Loucy (cell line): ENCODE results near the gene PRPH.
"Not testable (repeated sequence)": the region's sequence is repeated elsewhere in the genome, so short reads cannot be mapped to it uniquely, and the experiment has no call there.

Experiments used
- H2AFZ ChIP-seq: fragments of 200-600 bp; sonication (generic); 2 replicates; pipeline ENCODE4 v1.6.0; 2016; ENCODE audit warnings: antibody characterized with exemption, mild to moderate bottlenecking, low read length, moderate library complexity
- H3F3A ChIP-seq: fragments of 200-600 bp; 2 replicates; pipeline ENCODE4 v1.6.0; 2016; ENCODE audit warnings: antibody characterized with exemption, low read depth, mild to moderate bottlenecking
- H3K27me3 ChIP-seq: fragments of 200-600 bp; sonication (generic); 2 replicates; pipeline ENCODE4 v1.6.1; 2014; ENCODE audit warnings: low read length, mild to moderate bottlenecking; ENCODE audit not compliant: insufficient read depth, poor library complexity, severe bottlenecking
- H3K36me3 ChIP-seq: fragments of 200-600 bp; sonication (generic); 2 replicates; pipeline ENCODE4 v1.6.1; 2016; ENCODE audit warnings: low read length; ENCODE audit not compliant: insufficient read depth
- H3K4me1 ChIP-seq: fragments of 200-600 bp; sonication (generic); 2 replicates; pipeline ENCODE4 v1.5.1; 2014; ENCODE audit warnings: low read length, mild to moderate bottlenecking; ENCODE audit not compliant: insufficient read depth, poor library complexity, severe bottlenecking
- H3K4me2 ChIP-seq: fragments of 200-600 bp; sonication (generic); 2 replicates; pipeline ENCODE4 v1.6.0; 2014; ENCODE audit warnings: antibody characterized with exemption, low read length, low read depth, mild to moderate bottlenecking; ENCODE audit not compliant: poor library complexity, severe bottlenecking
- H3K4me3 ChIP-seq: fragments of 200-600 bp; sonication (generic); 2 replicates; pipeline ENCODE4 v1.5.1; 2014; ENCODE audit warnings: low read length, mild to moderate bottlenecking, mixed read lengths; ENCODE audit not compliant: poor library complexity, severe bottlenecking
- H3K79me2 ChIP-seq: fragments of 200-600 bp; sonication (generic); 2 replicates; pipeline ENCODE4 v1.6.1; 2014; ENCODE audit warnings: low read length; ENCODE audit not compliant: insufficient read depth
- H3K9ac ChIP-seq: fragments of 200-600 bp; sonication (generic); 2 replicates; pipeline ENCODE4 v1.6.0; 2014; ENCODE audit warnings: mild to moderate bottlenecking, low read depth, low read length, moderate library complexity; ENCODE audit not compliant: poor library complexity, severe bottlenecking
- H3K9me2 ChIP-seq: fragments of 200-600 bp; sonication (generic); replicated peaks from 2 replicates; pipeline ENCODE4 v1.6.1; 2016; ENCODE audit warnings: low read depth, low read length, mixed read lengths
- H3K9me3 ChIP-seq: fragments of 200-600 bp; sonication (generic); 2 replicates; pipeline ENCODE4 v1.6.1; 2014; ENCODE audit warnings: mild to moderate bottlenecking, antibody characterized with exemption, low read length, low read depth; ENCODE audit not compliant: insufficient read depth
- H4K20me1 ChIP-seq: fragments of 200-600 bp; sonication (generic); 2 replicates; pipeline ENCODE4 v1.6.0; 2014; ENCODE audit warnings: antibody characterized with exemption, low read length, mild to moderate bottlenecking; ENCODE audit not compliant: insufficient read depth, poor library complexity, severe bottlenecking
- EZH2phosphoT487 ChIP-seq: fragments of 200-600 bp; IDR thresholded peaks from 2 replicates; pipeline ENCODE4 v1.6.1; 2018; ENCODE audit warnings: antibody characterized with exemption, mild to moderate bottlenecking, moderate library complexity, borderline replicate concordance
- TF ChIP-seq, protein P1 (sequence below): fragments of 200-600 bp; sonication (generic); conservative IDR thresholded peaks from 2 replicates; pipeline ENCODE4 v1.5.1; 2014; ENCODE audit warnings: mild to moderate bottlenecking, antibody characterized with exemption, low read length

Gene PRPH

DNA sequence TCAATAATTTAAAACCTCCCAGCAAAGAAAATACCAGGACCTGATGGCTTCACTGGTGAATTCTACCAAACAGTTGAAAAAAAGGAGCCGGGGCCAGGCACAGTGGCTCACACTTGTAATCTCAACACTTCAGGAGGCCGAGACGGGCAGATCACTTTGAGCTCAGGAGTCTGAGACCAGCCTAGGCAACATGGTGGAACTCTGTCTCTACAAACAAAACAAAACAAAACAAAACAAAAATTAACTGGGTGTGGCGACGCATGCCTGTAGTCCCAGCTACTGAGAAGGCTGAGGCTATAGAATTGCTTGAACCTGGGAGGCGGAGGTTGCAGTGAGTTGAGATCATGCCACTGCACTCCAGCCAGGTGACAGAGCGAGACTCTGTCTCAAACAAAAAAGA lies 14.4 kb downstream of the PRPH start:
- no peaks in the 10 kb centered on the region for H3K36me3 ChIP-seq
- H3K4me2 ChIP-seq = no peak overlapping the region
- no peak overlapping the region for H2AFZ ChIP-seq
- TF ChIP-seq, protein P1, sequence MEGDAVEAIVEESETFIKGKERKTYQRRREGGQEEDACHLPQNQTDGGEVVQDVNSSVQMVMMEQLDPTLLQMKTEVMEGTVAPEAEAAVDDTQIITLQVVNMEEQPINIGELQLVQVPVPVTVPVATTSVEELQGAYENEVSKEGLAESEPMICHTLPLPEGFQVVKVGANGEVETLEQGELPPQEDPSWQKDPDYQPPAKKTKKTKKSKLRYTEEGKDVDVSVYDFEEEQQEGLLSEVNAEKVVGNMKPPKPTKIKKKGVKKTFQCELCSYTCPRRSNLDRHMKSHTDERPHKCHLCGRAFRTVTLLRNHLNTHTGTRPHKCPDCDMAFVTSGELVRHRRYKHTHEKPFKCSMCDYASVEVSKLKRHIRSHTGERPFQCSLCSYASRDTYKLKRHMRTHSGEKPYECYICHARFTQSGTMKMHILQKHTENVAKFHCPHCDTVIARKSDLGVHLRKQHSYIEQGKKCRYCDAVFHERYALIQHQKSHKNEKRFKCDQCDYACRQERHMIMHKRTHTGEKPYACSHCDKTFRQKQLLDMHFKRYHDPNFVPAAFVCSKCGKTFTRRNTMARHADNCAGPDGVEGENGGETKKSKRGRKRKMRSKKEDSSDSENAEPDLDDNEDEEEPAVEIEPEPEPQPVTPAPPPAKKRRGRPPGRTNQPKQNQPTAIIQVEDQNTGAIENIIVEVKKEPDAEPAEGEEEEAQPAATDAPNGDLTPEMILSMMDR = no peak
- H3K4me3 ChIP-seq = no peak overlapping the region
- no peaks in the 10 kb centered on the region for H3K9me3 ChIP-seq
- H3K9me2 ChIP-seq = no peaks in the 10 kb centered on the region
- H3K9ac ChIP-seq = no peak overlapping the region
- no peaks in the 10 kb centered on the region for H3K27me3 ChIP-seq
- no peaks in the 10 kb centered on the region for H3K79me2 ChIP-seq
- no peaks in the 10 kb centered on the region for H3K4me1 ChIP-seq
- H3F3A ChIP-seq = no peaks in the 10 kb centered on the region; the same call in 1 of the 2 replicates
- no peaks in the 10 kb centered on the region for H4K20me1 ChIP-seq

DNA sequence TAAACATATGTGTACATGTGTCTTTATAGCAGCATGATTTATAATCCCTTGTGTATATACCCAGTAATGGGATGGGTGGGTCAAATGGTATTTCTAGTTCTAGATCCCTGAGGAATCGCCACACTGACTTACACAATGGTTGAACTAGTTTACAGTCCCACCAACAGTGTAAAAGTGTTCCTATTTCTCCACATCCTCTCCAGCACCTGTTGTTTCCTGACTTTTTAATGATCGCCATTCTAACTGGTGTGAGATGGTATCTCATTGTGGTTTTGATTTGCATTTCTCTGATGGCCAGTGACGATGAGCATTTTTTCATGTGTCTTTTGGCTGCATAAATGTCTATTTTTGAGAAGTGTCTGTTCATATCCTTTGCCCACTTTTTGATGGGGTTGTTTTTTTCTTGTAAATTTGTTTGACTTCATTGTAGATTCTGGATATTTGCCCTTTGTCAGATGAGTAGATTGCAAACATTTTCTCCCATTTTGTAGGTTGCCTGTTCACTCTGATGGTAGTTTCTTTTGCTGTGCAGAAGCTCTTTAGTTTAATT lies 15.6 kb downstream of the PRPH start:
- not testable (repeated sequence) for H2AFZ ChIP-seq

DNA sequence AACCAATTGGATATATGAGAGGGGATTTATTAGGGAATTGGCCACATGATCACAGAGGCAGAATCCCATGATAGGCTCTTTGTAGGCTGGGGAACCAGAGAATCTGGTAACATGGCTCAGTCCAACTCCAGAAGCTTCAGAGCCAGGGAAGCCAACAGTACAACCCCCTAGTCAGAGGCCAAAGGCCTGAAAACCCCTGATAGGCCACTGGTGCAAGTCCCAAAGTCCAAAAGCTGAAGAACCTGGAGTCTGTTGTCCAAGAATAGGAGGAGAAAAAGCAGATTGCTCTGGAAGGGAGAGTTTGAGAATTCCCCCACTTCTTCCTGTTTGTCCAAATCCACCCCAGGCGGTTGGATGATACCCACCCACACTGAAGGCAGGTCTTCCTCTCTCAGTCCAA lies 19.9 kb downstream of the PRPH start:
- Histone ChIP-seq H3K4me1 (no peaks in the 10 kb centered on the region), H3K9me2 (no peaks in the 10 kb centered on the region), H4K20me1 (no peaks in the 10 kb centered on the region), H3K4me2 (no peak overlapping the region), H3K36me3 (no peaks in the 10 kb centered on the region), H3K9ac (no peak overlapping the region), H3K4me3 (no peak overlapping the region), H3F3A (no peaks in the 10 kb centered on the region), H2AFZ (no peak overlapping the region), H3K9me3 (no peaks in the 10 kb centered on the region), H3K27me3 (no peaks in the 10 kb centered on the region), H3K79me2 (no peaks in the 10 kb centered on the region)
- TF ChIP-seq, protein P1 = no peak
- TF ChIP-seq EZH2phosphoT487 = no peak

More for the DNA sequence above, 15.6 kb downstream of the PRPH start:
- not testable (repeated sequence) for H3K4me3 ChIP-seq, H3K9me2 ChIP-seq, H3K4me1 ChIP-seq, H3F3A ChIP-seq, H3K79me2 ChIP-seq, H3K9ac ChIP-seq, H3K9me3 ChIP-seq, H3K4me2 ChIP-seq, H3K27me3 ChIP-seq, H4K20me1 ChIP-seq, H3K36me3 ChIP-seq

DNA sequence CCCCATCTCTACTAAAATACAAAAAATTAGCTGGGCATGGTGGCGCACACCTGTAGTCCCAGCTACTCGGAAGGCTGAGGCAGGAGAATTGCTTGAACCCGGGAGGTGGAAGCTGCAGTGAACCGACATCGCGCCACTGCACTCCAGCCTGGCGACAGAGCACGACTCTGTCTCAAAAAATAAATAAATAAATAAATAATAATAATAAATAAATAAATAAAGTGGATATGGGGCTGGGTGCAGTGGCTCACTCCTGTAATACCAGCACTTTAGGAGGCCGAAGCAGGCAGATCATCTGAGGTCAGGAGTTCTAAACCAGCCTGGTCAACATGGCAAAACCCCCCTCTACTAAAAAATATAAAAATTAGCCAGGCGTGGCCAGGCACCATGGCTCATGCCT lies 22.2 kb downstream of the PRPH start:
- not testable (repeated sequence) for H4K20me1 ChIP-seq, H3K36me3 ChIP-seq, H3K9ac ChIP-seq, H3K9me3 ChIP-seq, H3K4me2 ChIP-seq, H3K9me2 ChIP-seq, H3K4me3 ChIP-seq, H3K27me3 ChIP-seq, H3F3A ChIP-seq, H3K4me1 ChIP-seq, H2AFZ ChIP-seq, H3K79me2 ChIP-seq

DNA sequence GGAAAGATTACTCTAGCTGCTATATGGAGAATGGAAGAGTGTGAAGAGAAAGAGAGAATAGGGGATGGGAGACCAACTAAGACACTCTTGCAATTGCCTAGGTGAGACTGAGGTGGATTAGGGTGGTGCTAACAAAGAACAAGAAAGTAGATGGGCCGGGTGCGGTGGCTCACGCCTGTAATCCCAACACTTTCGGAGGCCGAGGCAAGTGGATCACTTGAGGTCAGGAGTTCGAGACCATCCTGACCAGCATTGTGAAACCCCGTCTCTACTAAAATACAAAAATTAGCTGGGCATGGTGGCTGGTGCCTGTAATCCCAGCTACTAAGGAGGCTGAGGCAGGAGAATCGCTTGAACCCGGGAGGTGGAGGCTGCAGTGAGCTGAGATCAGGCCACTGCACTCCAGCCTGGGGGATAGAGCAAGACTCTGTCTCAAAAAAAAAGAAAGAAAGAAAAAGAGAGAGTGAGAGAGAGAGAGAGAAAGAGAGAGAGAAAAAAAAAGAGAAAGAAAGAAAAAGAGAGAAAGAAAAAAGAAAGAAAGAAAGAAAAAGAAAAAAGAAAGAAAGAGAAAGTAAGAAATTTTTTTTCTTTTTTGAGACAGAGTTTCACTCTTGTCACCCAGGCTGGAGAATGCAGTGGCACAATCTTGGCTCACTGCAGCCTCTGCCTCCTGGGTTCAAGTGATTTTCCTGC lies 25.6 kb downstream of the PRPH start:
- H2AFZ ChIP-seq, H3K9me2 ChIP-seq, H3F3A ChIP-seq, H3K36me3 ChIP-seq, H3K9me3 ChIP-seq, H3K4me2 ChIP-seq, H3K27me3 ChIP-seq, H3K9ac ChIP-seq, H3K4me3 ChIP-seq, H4K20me1 ChIP-seq: not testable (repeated sequence)
- peaks cover 29% of the 10 kb centered on the region for H3K79me2 ChIP-seq
- peaks cover 19% of the 10 kb centered on the region for H3K4me1 ChIP-seq
